K562 (cell line): ENCODE data around the gene USPL1. TPM values are rescaled to one million over a fixed set of nuclear protein-coding genes. Genes with fewer than 3 reads are reported as not detected.

Experiments used
- ATAC-seq: fragments of 200-7000 bp; cut with Tn5 transposase; 3 replicates; pipeline ENCODE4 v1.9.1; 2020; ENCODE audit warnings: moderate library complexity
- BruUV-seq: library from RNA; stranded (reverse); fragments of 400-500 nt; replicated peaks from 2 replicates; lab custom pipeline; 2021; lab: Mats Ljungman, UMichigan
- CTCF ChIA-PET: fragments of 300-600 bp; formaldehyde crosslinking; extraction: SDS; loops from one replicate; lab custom pipeline; 2021; ENCODE audit warnings: low intra/inter-chr PET ratio; lab: Yijun Ruan, JAX
- POLR2A ChIA-PET: fragments of 300-600, 350-650 bp; sonication (Branson Sonifier 250); formaldehyde crosslinking; extraction: SDS; loops from one replicate; lab custom pipeline; 2021; ENCODE audit warnings: antibody characterized with exemption, inconsistent platforms; lab: Yijun Ruan, JAX
- DNase-seq, 4 experiments: peaks; one replicate each; pipeline versions ENCODE4 v3.0.0 to v3.0.0-alpha.2; 2011 to 2018; ENCODE audit warnings: low spot score in 3 of 4, mixed read lengths in 3 of 4; ENCODE audit errors: extremely low read depth in 1 of 4
- FAIRE-seq: peaks from 2 replicates; lab custom pipeline; 2011; peaks lifted over from hg19 to GRCh38; lab: Jason Lieb, UNC
- H2AFZ ChIP-seq: 2 replicates; pipeline ENCODE4 v1.6.0; 2011; ENCODE audit warnings: low read depth, low read length, control low read depth, inconsistent platforms
- H3K27ac ChIP-seq: fragments of 200-600 bp; 3 replicates; pipeline ENCODE4 v1.8.0; 2011; ENCODE audit warnings: low read depth, mild to moderate bottlenecking, control low read depth, inconsistent platforms, low read length, moderate library complexity, mixed read lengths; ENCODE audit errors: extremely low read depth
- H3K27me3 ChIP-seq, 2 experiments: fragments of 300-600 bp in 1 of 2; 2 replicates in 1 of 2; 3 replicates in 1 of 2; pipeline versions ENCODE4 v1.6.0 to v1.8.0; 2011; ENCODE audit warnings: inconsistent platforms in 2 of 2, low read length in 2 of 2, mild to moderate bottlenecking in 1 of 2, mixed read lengths in 1 of 2, moderate library complexity in 1 of 2; ENCODE audit not compliant: control insufficient read depth in 2 of 2, insufficient read depth in 2 of 2
- H3K36me3 ChIP-seq: fragments of 300-600 bp; 3 replicates; pipeline ENCODE4 v1.8.0; 2011; ENCODE audit warnings: mild to moderate bottlenecking, low read length, inconsistent platforms; ENCODE audit not compliant: control insufficient read depth, insufficient read depth
- H3K4me1 ChIP-seq, 2 experiments: fragments of 200-600 bp in 1 of 2; replicated peaks in 1 of 2; 2 replicates in 1 of 2; 3 replicates in 1 of 2; pipeline versions ENCODE4 v1.5.1 to v1.8.0; 2011; ENCODE audit warnings: inconsistent platforms in 2 of 2, low read length in 2 of 2, mild to moderate bottlenecking in 1 of 2, mixed read lengths in 1 of 2, moderate library complexity in 1 of 2; ENCODE audit not compliant: control insufficient read depth in 2 of 2, insufficient read depth in 2 of 2
- H3K4me2 ChIP-seq: 2 replicates; pipeline ENCODE4 v1.6.1; 2011; ENCODE audit warnings: low read length, control low read depth, inconsistent platforms, mixed read lengths; ENCODE audit not compliant: insufficient read depth
- H3K4me3 ChIP-seq: fragments of 200-600 bp; sonication (generic), shearing (Covaris generic); 2 replicates; pipeline ENCODE4 v1.5.1; 2016; ENCODE audit warnings: control low read depth, inconsistent platforms
- H3K79me2 ChIP-seq: fragments of 200-600 bp; 3 replicates; pipeline ENCODE4 v1.8.0; 2011; ENCODE audit warnings: low read length, inconsistent platforms; ENCODE audit not compliant: control insufficient read depth, insufficient read depth
- H3K9ac ChIP-seq, 2 experiments: 2 replicates each; pipeline versions ENCODE4 v1.6.0 to v1.6.1; 2011; ENCODE audit warnings: low read depth in 2 of 2, low read length in 2 of 2, control low read depth in 1 of 2, inconsistent platforms in 1 of 2, mild to moderate bottlenecking in 1 of 2, mixed read lengths in 1 of 2; ENCODE audit not compliant: insufficient read depth in 1 of 2
- H3K9me1 ChIP-seq: one replicate; pipeline ENCODE4 v1.6.0; 2011; ENCODE audit warnings: inconsistent platforms, mild to moderate bottlenecking, low read length, moderate library complexity; ENCODE audit not compliant: control insufficient read depth, insufficient read depth
- H3K9me3 ChIP-seq: replicated peaks from 2 replicates; pipeline ENCODE4 v1.5.1; 2011; ENCODE audit warnings: low read depth, low read length, inconsistent platforms; ENCODE audit not compliant: control insufficient read depth, insufficient read depth
- H4K20me1 ChIP-seq: replicated peaks from 2 replicates; pipeline ENCODE4 v1.6.1; 2011; ENCODE audit warnings: low read length, inconsistent platforms, mixed read lengths; ENCODE audit not compliant: control insufficient read depth, insufficient read depth
- CREM ChIP-seq: IDR thresholded peaks from 2 replicates; pipeline ENCODE4 v1.6.1; 2014; ENCODE audit warnings: antibody characterized with exemption, low read depth
- ETS2 ChIP-seq: IDR thresholded peaks from 2 replicates; pipeline ENCODE4 v1.6.1; 2016; ENCODE audit warnings: borderline replicate concordance, missing genetic modification characterization, mild to moderate bottlenecking, moderate library complexity, missing compliant biosample characterization; ENCODE audit not compliant: poor library complexity, severe bottlenecking
- HIVEP1 ChIP-seq: fragments of 250-450 bp; sonication (Bioruptor Pico); IDR thresholded peaks from 2 replicates; pipeline ENCODE4 v1.4.0; 2020; ENCODE audit warnings: mild to moderate bottlenecking
- IFI16 ChIP-seq: fragments of 250-450 bp; sonication (Bioruptor Pico); IDR thresholded peaks from 2 replicates; pipeline ENCODE4 v2.1.2; 2022; ENCODE audit warnings: mild to moderate bottlenecking, inconsistent platforms
- KAT7 ChIP-seq: sonication (generic); formaldehyde crosslinking; IDR thresholded peaks from 2 replicates; pipeline ENCODE4 v1.8.0; 2022; ENCODE audit warnings: missing genetic modification reagents, mild to moderate bottlenecking, borderline replicate concordance
- LCOR ChIP-seq: sonication (generic); formaldehyde crosslinking; IDR thresholded peaks from 2 replicates; pipeline ENCODE4 v1.8.0; 2022; ENCODE audit warnings: mild to moderate bottlenecking, missing genetic modification reagents
- MCM3 ChIP-seq: fragments of 450-650 bp; IDR thresholded peaks from 2 replicates; pipeline ENCODE4 v1.6.1; 2016
- RBFOX2 ChIP-seq: fragments of 200-400 bp; formaldehyde crosslinking; IDR thresholded peaks from 2 replicates; pipeline ENCODE4 v1.6.1; 2017; ENCODE audit warnings: low read depth, mild to moderate bottlenecking, low read length, moderate library complexity
- TSC22D4 ChIP-seq: fragments of 450-650 bp; IDR thresholded peaks from 2 replicates; pipeline ENCODE4 v1.6.1; 2016; ENCODE audit warnings: missing genetic modification characterization, missing biosample characterization, control low read depth
- ZNF668 ChIP-seq: fragments of 250-450 bp; sonication (Bioruptor Pico); IDR thresholded peaks from 2 replicates; pipeline ENCODE4 v1.8.0; 2022; ENCODE audit warnings: mild to moderate bottlenecking, inconsistent platforms
- ZNF830 ChIP-seq: fragments of 250-450 bp; sonication (Bioruptor Pico); IDR thresholded peaks from 2 replicates; pipeline ENCODE4 v1.5.0; 2021; ENCODE audit warnings: mild to moderate bottlenecking
- WGBS: fragments of 100-300 bp; shearing (Covaris generic); methylation state at CpG from one replicate; pipeline ENCODE4 v1.1.6; 2016; ENCODE audit warnings: low coverage, mixed read lengths; ENCODE audit not compliant: insufficient coverage; ENCODE audit errors: missing lambda C conversion rate; 5-methylcytosine and 5-hydroxymethylcytosine counted together
- in situ Hi-C: fragments of 300-500 bp; cut with MboI; formaldehyde crosslinking; loops from 4 replicates; pipeline ENCODE4 v1.15.0; 2018; ENCODE audit warnings: inconsistent platforms, mixed read lengths
- intact Hi-C: fragments of 100-400 bp; cut with micrococcal nuclease; formaldehyde crosslinking; loops from 2 replicates; pipeline ENCODE4 v1.14.2; 2022
- polyA plus RNA-seq, 8 experiments: library from polyadenylated mRNA; depleted of rRNA in 4 of 8; stranded (reverse) in 5 of 8; unstranded in 3 of 8; fragments of >200 nt; fragmentation: Nextera tagmentation in 2 of 8; fragmentation: Illumina TruSeq in 1 of 8; extraction: Ambion mirVana in 2 of 8; extraction: Trizol in 1 of 8; gene quantifications; 2 replicates each; pipeline versions ENCODE4 v1.2.1 to v1.2.3, GENCODE V29; 2011 to 2014; ENCODE audit warnings: inconsistent platforms in 1 of 8, missing spikeins in 1 of 8
- total RNA-seq, 7 experiments: library from RNA; depleted of rRNA in 6 of 7; stranded (reverse); fragments of >200 nt in 6 of 7; fragmentation: Illumina TruSeq in 2 of 7; extraction: Trizol in 2 of 7; gene quantifications; 2 replicates each; pipeline versions ENCODE4 v1.2.1 to v1.2.3, GENCODE V29; 2011 to 2021; ENCODE audit warnings: low replicate concordance in 1 of 7
- TF ChIP-seq, protein P1 (sequence below): fragments of 450-650 bp; formaldehyde crosslinking; IDR thresholded peaks from 2 replicates; pipeline ENCODE4 v1.4.0; 2020; ENCODE audit warnings: mild to moderate bottlenecking
- TF ChIP-seq, protein P2 (sequence below): fragments of 450-650 bp; conservative IDR thresholded peaks from 2 replicates; pipeline ENCODE4 v1.6.1; 2016; ENCODE audit warnings: missing genetic modification characterization, low read depth, mild to moderate bottlenecking, control low read depth, missing compliant biosample characterization
- TF ChIP-seq, protein P3 (sequence below): fragments of 450-650 bp; formaldehyde crosslinking; IDR thresholded peaks from 2 replicates; pipeline ENCODE4 v1.4.0; 2022; ENCODE audit warnings: missing genetic modification characterization

USPL1 gene
- total and polyA plus RNA-seq, 9 of the 15 experiments (the other 6 are each of a cell fraction or from before 2014, with no cell fraction given): 5.5 to 18.0 (median 12.0) TPM

GRCh38 chr13:30659980-30660379 lies 42.3 kb downstream of the USPL1 start:
- no peaks in the 10 kb centered on the region; a peak in 1 of 5 replicates for H3K4me1 ChIP-seq
- in situ Hi-C loops: no loop called here

More at GRCh38 chr13:30659980-30660379, 42.3 kb downstream of the USPL1 start:
- Histone ChIP-seq H3K27ac (no peak overlapping the region), H4K20me1 (no peaks in the 10 kb centered on the region), H3K27me3 (no peaks in the 10 kb centered on the region), H3K4me2 (no peak overlapping the region), H3K9me1 (no peaks in the 10 kb centered on the region), H3K36me3 (peaks cover 39% of the 10 kb centered on the region; the same call in 2 of the 3 replicates), H3K4me3 (no peak overlapping the region), H3K9me3 (no peaks in the 10 kb centered on the region), H2AFZ (no peak overlapping the region), H3K9ac (no peak overlapping the region), H3K79me2 (no peaks in the 10 kb centered on the region)
- no peak for TF ChIP-seq ETS2 (tag)
- no peak for TF ChIP-seq ZNF830 (CRISPR knock-in tag)
- TF ChIP-seq, protein P1, sequence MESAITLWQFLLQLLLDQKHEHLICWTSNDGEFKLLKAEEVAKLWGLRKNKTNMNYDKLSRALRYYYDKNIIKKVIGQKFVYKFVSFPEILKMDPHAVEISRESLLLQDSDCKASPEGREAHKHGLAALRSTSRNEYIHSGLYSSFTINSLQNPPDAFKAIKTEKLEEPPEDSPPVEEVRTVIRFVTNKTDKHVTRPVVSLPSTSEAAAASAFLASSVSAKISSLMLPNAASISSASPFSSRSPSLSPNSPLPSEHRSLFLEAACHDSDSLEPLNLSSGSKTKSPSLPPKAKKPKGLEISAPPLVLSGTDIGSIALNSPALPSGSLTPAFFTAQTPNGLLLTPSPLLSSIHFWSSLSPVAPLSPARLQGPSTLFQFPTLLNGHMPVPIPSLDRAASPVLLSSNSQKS (CRISPR knock-in tag): no peak
- no peak for TF ChIP-seq TSC22D4 (tag)
- no peak for TF ChIP-seq KAT7 (CRISPR knock-in tag)
- no peak for TF ChIP-seq IFI16 (CRISPR knock-in tag)
- no peak for TF ChIP-seq ZNF668 (CRISPR knock-in tag)
- TF ChIP-seq LCOR (CRISPR knock-in tag): no peak
- TF ChIP-seq CREM: no peak
- no peak for TF ChIP-seq RBFOX2
- no peak for TF ChIP-seq HIVEP1 (CRISPR knock-in tag)
- no peak for TF ChIP-seq MCM3
- TF ChIP-seq, protein P2, sequence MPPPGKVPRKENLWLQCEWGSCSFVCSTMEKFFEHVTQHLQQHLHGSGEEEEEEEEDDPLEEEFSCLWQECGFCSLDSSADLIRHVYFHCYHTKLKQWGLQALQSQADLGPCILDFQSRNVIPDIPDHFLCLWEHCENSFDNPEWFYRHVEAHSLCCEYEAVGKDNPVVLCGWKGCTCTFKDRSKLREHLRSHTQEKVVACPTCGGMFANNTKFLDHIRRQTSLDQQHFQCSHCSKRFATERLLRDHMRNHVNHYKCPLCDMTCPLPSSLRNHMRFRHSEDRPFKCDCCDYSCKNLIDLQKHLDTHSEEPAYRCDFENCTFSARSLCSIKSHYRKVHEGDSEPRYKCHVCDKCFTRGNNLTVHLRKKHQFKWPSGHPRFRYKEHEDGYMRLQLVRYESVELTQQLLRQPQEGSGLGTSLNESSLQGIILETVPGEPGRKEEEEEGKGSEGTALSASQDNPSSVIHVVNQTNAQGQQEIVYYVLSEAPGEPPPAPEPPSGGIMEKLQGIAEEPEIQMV: no peak
- TF ChIP-seq, protein P3, sequence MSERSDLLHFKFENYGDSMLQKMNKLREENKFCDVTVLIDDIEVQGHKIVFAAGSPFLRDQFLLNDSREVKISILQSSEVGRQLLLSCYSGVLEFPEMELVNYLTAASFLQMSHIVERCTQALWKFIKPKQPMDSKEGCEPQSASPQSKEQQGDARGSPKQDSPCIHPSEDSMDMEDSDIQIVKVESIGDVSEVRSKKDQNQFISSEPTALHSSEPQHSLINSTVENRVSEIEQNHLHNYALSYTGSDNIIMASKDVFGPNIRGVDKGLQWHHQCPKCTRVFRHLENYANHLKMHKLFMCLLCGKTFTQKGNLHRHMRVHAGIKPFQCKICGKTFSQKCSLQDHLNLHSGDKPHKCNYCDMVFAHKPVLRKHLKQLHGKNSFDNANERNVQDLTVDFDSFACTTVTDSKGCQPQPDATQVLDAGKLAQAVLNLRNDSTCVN (CRISPR knock-in tag): no peak
- ChIA-PET POLR2A (interaction anchor here (0.6 to 1.1 kb wide), 2 partner anchors 8 to 28 kb away, joined by 3 read pairs; no protein-coding TSS in a partner anchor), CTCF (no interaction called here)
- WGBS: 59% methylated on average over 6 of the region's 7 CpGs
- intact Hi-C loops: no loop called here
- DNase-seq (no peak), FAIRE-seq (no peak), ATAC-seq (peak; percentile 56)
- no TSS peak for BruUV-seq
